Pancreas (tissue), 10 donors: ENCODE results near the gene APOA4. TPM values are rescaled to one million over a fixed set of nuclear protein-coding genes. Genes with fewer than 3 reads are reported as not detected.
A peak's percentile ranks its signal among the peaks of the same experiment; 100 is the strongest.
"Not testable (repeated sequence)": the region's sequence is repeated elsewhere in the genome, so short reads cannot be mapped to it uniquely, and the experiment has no call there.

Experiments
- ATAC-seq, 4 donors: fragments of 200-7000 bp; cut with Tn5 transposase; one replicate each; pipeline versions ENCODE4 v1.8.0 to v1.9.1; 2020; ENCODE audit warnings: mild to moderate bottlenecking in 4 of 4, moderate library complexity in 4 of 4
- DNase-seq, 6 donors: peaks; one replicate each; pipeline ENCODE4 v3.0.0-alpha.2; 2020
- FAIRE-seq: peaks from 2 replicates; lab custom pipeline; 2012; peaks lifted over from hg19 to GRCh38; lab: Jason Lieb, UNC
- H3K27ac ChIP-seq, 4 donors: fragments of 200-600 bp; sonication (generic); 1 replicate in 3 of 4; 2 replicates in 1 of 4; pipeline versions ENCODE4 v1.5.0 to v1.8.0; 2020
- H3K27me3 ChIP-seq, 4 donors: fragments of 200-600 bp; one replicate each; pipeline ENCODE4 v1.8.0; 2021
- H3K36me3 ChIP-seq, 3 donors: fragments of 200-600 bp; sonication (generic) in 1 of 3; one replicate each; pipeline versions ENCODE4 v1.5.0 to v1.8.0; 2020 to 2021
- H3K4me1 ChIP-seq, 3 donors: fragments of 200-600 bp; one replicate each; pipeline ENCODE4 v1.8.0; 2021
- H3K4me3 ChIP-seq, 4 donors: fragments of 200-600 bp; sonication (generic) in 2 of 4; one replicate each; pipeline versions ENCODE4 v1.5.0 to v1.8.0; 2020 to 2021
- H3K9me3 ChIP-seq, 4 donors: fragments of 200-600 bp; one replicate each; pipeline ENCODE4 v1.8.0; 2021
- CTCF ChIP-seq, 4 donors: fragments of 200-600 bp; sonication (generic) in 3 of 4; IDR thresholded peaks; one replicate each; pipeline versions ENCODE4 v1.5.0 to v1.8.0; 2021; ENCODE audit warnings: antibody characterized with exemption in 4 of 4
- WGBS, 2 donors: extraction: QIAGEN DNeasy Blood & Tissue Kit; methylation state at CpG; one replicate each; pipeline ENCODE4 v1.1.7; 2013; 5-methylcytosine and 5-hydroxymethylcytosine counted together
- intact Hi-C, 3 donors: fragments of 100-400 bp; cut with DNase I; formaldehyde crosslinking; loops; one replicate each; pipeline versions ENCODE4 v1.11.1 to v1.14.2; 2022
- polyA plus RNA-seq, 2 donors: library from polyadenylated mRNA; stranded (reverse); fragments of 200-250 nt; gene quantifications; one replicate each; pipeline ENCODE4 v1.2.3, GENCODE V29; 2013
- total RNA-seq, 6 donors: library from RNA; stranded (reverse); fragmentation: NEBNext Ultra II Directional in 4 of 6; extraction: Animal tissue kit (Norgen Biotek cat#: 25700) in 4 of 6; gene quantifications; one replicate each; pipeline versions ENCODE4 v1.2.1 to v1.2.4, GENCODE V29; 2021 to 2023
- donor health status: healthy with polysubstance abuse.
- donor health status: DM: no; HTN: no; CAD: no; lungs with moderate emphysema.
- donor health status: DM: no; HTN: no; CAD: no.
- donor health status: control.
- donor health status: control.
- donor health status: Bipolar disorder and iron deficiency.
- donor health status: DM: yes; HTN: yes; CAD: no.
- donor health status: DM: no; HTN: no; CAD: no.
- donor health status: DM: no; HTN: no; CAD: no.
- donor health status: DM: yes; HTN: yes; CAD: no.

APOA4 gene
- total and polyA plus RNA-seq, 8 donors: 0.33 TPM; not detected in 7

GRCh38 chr11:116811194-116811593 is 11.9 kb downstream of the APOA4 start:
- H3K4me1 ChIP-seq: peaks cover 15 to 34% (median 17%) of the 10 kb centered on the region in 3 donors
- H3K27ac ChIP-seq: no peak overlapping the region
- 80 to 91% methylated on average over 3 of the region's 3 CpGs for WGBS, 2 donors

DNA sequence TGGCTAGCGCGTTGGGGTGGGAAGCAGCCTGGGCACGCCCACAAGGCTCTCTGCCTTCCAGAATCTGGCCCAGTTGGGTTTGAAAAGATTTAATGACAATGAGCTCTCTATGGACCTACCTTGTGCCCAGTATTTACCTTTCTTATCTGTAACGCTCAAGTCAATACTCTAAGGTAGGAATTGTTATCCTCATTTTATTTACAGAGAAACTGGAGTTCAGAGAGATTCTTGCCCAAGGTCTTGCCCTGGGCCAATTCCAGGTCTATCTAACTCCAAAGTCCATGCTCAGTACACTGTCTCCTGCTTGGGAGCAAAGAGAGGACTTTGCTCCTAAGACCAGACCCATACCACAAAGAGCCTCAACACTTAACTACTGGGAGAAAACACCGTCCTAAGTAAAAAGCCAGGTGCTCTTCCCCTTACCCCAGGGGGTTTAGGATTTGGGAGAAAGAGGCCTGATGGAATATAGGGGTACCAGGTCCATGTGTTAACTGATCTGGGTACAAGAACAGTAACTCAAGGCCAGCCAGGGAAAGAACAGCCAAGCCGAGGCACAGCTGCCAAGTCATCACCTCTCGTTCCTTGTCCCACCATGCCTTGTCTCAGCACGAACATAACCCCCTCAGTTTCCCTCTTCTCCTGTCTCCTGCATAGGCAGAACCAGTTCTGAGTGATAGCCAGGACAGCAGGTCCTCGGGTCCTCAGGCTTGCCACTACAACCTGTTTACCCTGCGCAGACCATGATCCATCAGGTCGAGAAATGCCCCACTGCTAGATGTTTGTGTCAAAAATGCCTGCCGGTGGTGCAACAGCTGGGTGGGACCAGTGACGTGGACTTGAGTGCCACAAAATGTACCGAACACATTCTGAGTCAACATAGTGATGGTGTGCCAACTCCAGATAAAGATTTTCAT is 14.6 kb downstream of the APOA4 start:
- H3K4me1 ChIP-seq: peaks cover 15 to 39% (median 17%) of the 10 kb centered on the region in 3 donors
- ATAC-seq: peak; percentile 86 to 95 (median 88)

More at GRCh38 chr11:116811194-116811593, 11.9 kb downstream of the APOA4 start:
- Histone ChIP-seq H3K4me3 (no peak overlapping the region), H3K27me3 (no peaks in the 10 kb centered on the region), H3K36me3 (no peaks in the 10 kb centered on the region), H3K9me3 (no peaks in the 10 kb centered on the region)
- no peak for TF ChIP-seq CTCF (IDR thresholded peaks at IDR 0.05)
- ATAC-seq: no peak
- FAIRE-seq: no peak
- no peak for DNase-seq
- intact Hi-C loops: no loop called here

DNA sequence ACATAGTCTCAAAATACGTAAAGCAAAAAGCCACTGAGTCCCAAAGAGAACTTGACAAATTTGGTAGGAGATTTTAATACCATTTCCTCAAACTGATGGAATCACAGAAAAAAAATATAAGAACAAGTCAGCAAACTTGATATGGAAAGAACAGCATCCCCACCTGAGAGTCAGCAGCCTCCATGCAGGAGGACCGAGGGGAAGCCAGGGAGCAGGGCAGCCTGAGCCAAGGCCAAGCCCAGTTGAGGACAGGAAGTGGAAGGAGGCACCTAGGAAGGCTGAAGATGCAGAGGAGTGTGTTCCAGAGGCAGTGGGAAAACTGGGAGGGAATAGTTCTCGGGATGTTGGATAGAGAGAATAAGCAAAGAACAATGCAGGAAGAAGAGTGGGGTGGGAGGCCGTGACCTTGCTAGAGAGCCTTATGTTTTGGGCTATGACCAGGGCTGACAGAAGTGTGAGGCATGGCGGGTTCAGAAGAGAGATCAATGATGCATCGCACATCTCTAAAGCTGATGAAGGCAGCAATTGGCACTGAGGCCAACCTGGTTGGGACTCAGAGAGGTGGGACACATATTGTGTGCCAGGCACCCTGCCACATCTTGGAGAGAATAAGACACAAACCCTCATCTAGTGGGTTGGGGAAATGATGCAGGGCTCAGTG is 15.4 kb downstream of the APOA4 start:
- DNase-seq: peak in 3 of 6 donors; percentile 50 to 69 (median 65)

More for the DNA sequence above, 14.6 kb downstream of the APOA4 start:
- H3K36me3 ChIP-seq: no peaks in the 10 kb centered on the region
- no peak overlapping the region for H3K4me3 ChIP-seq
- H3K9me3 ChIP-seq: no peaks in the 10 kb centered on the region
- intact Hi-C loops: no loop called here
- no peaks in the 10 kb centered on the region for H3K27me3 ChIP-seq
- no peak for TF ChIP-seq CTCF (IDR thresholded peaks at IDR 0.05)
- peak in 5 of 6 donors; percentile 73 to 79 (median 77) for DNase-seq
- 18% methylated on average over 14 of the region's 14 CpGs for WGBS, 2 donors
- H3K27ac ChIP-seq: peak overlapping the region; percentile 39 to 77 (median 70)
- no peak for FAIRE-seq

GRCh38 chr11:116804001-116804400 is 19.1 kb downstream of the APOA4 start:
- FAIRE-seq: no peak
- H3K4me1 ChIP-seq: peaks cover 8 to 22% (median 13%) of the 10 kb centered on the region in 3 donors
- no peak overlapping the region for H3K27ac ChIP-seq
- H3K9me3 ChIP-seq: no peaks in the 10 kb centered on the region
- DNase-seq: no peak
- no peak overlapping the region for H3K4me3 ChIP-seq
- TF ChIP-seq CTCF (IDR thresholded peaks at IDR 0.05): no peak
- WGBS, 2 donors: 58 to 67% methylated on average over 3 of the region's 3 CpGs
- no peaks in the 10 kb centered on the region for H3K27me3 ChIP-seq
- H3K36me3 ChIP-seq: no peaks in the 10 kb centered on the region
- intact Hi-C loops: no loop called here
- no peak for ATAC-seq

More for the DNA sequence above, 15.4 kb downstream of the APOA4 start:
- Histone ChIP-seq H3K4me1 (peaks cover 15 to 39% (median 17%) of the 10 kb centered on the region in 3 donors), H3K27ac (peak overlapping the region in 2 of 4 donors; percentile 39 to 77), H3K4me3 (no peak overlapping the region), H3K27me3 (no peaks in the 10 kb centered on the region), H3K36me3 (no peaks in the 10 kb centered on the region), H3K9me3 (no peaks in the 10 kb centered on the region)
- no peak for TF ChIP-seq CTCF (IDR thresholded peaks at IDR 0.05)
- intact Hi-C loops: no loop called here
- 56 to 61% methylated on average over 6 of the region's 6 CpGs for WGBS, 2 donors
- ATAC-seq (peak in 1 of 4 donors; percentile 0), FAIRE-seq (no peak)

GRCh38 chr11:116801662-116802061 is 21.4 kb downstream of the APOA4 start:
- H3K27ac ChIP-seq, FAIRE-seq, H3K9me3 ChIP-seq, H3K27me3 ChIP-seq, H3K4me3 ChIP-seq, intact Hi-C loops, DNase-seq, H3K36me3 ChIP-seq, ATAC-seq: not testable (repeated sequence)
- H3K4me1 ChIP-seq: peaks cover 6 to 14% (median 6%) of the 10 kb centered on the region in 3 donors
